Left lung (tissue), 10 donors: ENCODE data around the gene UBASH3B. TPM values are rescaled to one million over a fixed set of nuclear protein-coding genes. Genes with fewer than 3 reads are reported as not detected.
A peak's percentile ranks its signal among the peaks of the same experiment; 100 is the strongest.

Experiments
- ATAC-seq: fragments of 200-7000 bp; cut with Tn5 transposase; one replicate; pipeline ENCODE4 v1.9.1; 2020; ENCODE audit warnings: moderate library complexity
- DNase-seq, 4 donors: peaks; one replicate each; pipeline ENCODE4 v3.0.0-alpha.2; 2013 to 2020
- H3K27ac ChIP-seq, 2 donors: fragments of 200-600 bp; sonication (generic) in 1 of 2; one replicate each; pipeline versions ENCODE4 v1.5.0 to v1.8.0; 2020 to 2021
- H3K27me3 ChIP-seq, 2 donors: fragments of 200-600 bp; sonication (generic) in 1 of 2; one replicate each; pipeline versions ENCODE4 v1.5.0 to v1.8.0; 2020 to 2021
- H3K36me3 ChIP-seq, 2 donors: fragments of 200-600 bp; sonication (generic) in 1 of 2; one replicate each; pipeline versions ENCODE4 v1.5.0 to v1.8.0; 2020 to 2021
- H3K4me1 ChIP-seq, 2 donors: fragments of 200-600 bp; one replicate each; pipeline ENCODE4 v1.8.0; 2021
- H3K4me3 ChIP-seq, 2 donors: fragments of 200-600 bp; sonication (generic) in 1 of 2; one replicate each; pipeline versions ENCODE4 v1.5.0 to v1.8.0; 2020 to 2021; ENCODE audit warnings: mild to moderate bottlenecking in 1 of 2
- H3K9me3 ChIP-seq, 2 donors: fragments of 200-600 bp; sonication (generic) in 1 of 2; one replicate each; pipeline versions ENCODE4 v1.5.0 to v1.8.0; 2020 to 2021
- CTCF ChIP-seq, 2 donors: fragments of 200-600 bp; sonication (generic) in 1 of 2; IDR thresholded peaks; one replicate each; pipeline versions ENCODE4 v1.5.0 to v1.8.0; 2021; ENCODE audit warnings: antibody characterized with exemption in 2 of 2
- intact Hi-C, 2 donors: fragments of 100-400 bp; cut with DNase I; formaldehyde crosslinking; loops; one replicate each; pipeline versions ENCODE4 v1.11.2 to v1.14.2; 2022
- polyA plus RNA-seq, 6 donors: library from polyadenylated mRNA; unstranded; fragments of 120-200 nt; gene quantifications; one replicate each; pipeline ENCODE4 v1.2.1, GENCODE V29; 2013; ENCODE audit not compliant: insufficient read length in 6 of 6
- total RNA-seq, 2 donors: library from RNA; stranded (reverse); fragmentation: NEBNext Ultra II Directional; extraction: Animal tissue kit (Norgen Biotek cat#: 25700); gene quantifications; one replicate each; pipeline ENCODE4 v1.2.1, GENCODE V29; 2021
- donor health status: DM: no; HTN: yes; CAD: no.
- donor health status: DM: no; HTN: no; CAD: no.

Gene UBASH3B
- total and polyA plus RNA-seq, 8 donors: 4.0 to 38.6 (median 5.7) TPM

- H3K4me3 ChIP-seq: no peak overlapping the region
- no peak overlapping the region for H3K27ac ChIP-seq
- ATAC-seq (no peak), DNase-seq (no peak)
- no peaks in the 10 kb centered on the region for H3K27me3 ChIP-seq
- no peaks in the 10 kb centered on the region for H3K9me3 ChIP-seq
- peaks cover 8 to 43% of the 10 kb centered on the region in 2 donors for H3K4me1 ChIP-seq
- no peaks in the 10 kb centered on the region for H3K36me3 ChIP-seq
- no peak for TF ChIP-seq CTCF (IDR thresholded peaks at IDR 0.05)
- intact Hi-C loops: no loop called here
These were observed 64.8 kb downstream of the UBASH3B start for GRCh38 chr11:122720107-122720881.

GRCh38 chr11:122721201-122721963, 65.9 kb downstream of the UBASH3B start:
- H3K36me3 ChIP-seq: no peaks in the 10 kb centered on the region
- peaks cover 8 to 35% of the 10 kb centered on the region in 2 donors for H3K4me1 ChIP-seq
- ATAC-seq (peak; percentile 13), DNase-seq (no peak)
- H3K4me3 ChIP-seq: no peak overlapping the region
- no peak overlapping the region for H3K27ac ChIP-seq
- no peaks in the 10 kb centered on the region for H3K9me3 ChIP-seq
- no peaks in the 10 kb centered on the region for H3K27me3 ChIP-seq
- TF ChIP-seq CTCF (IDR thresholded peaks at IDR 0.05): no peak
- intact Hi-C loops: no loop called here

- no peak for DNase-seq
- no peaks in the 10 kb centered on the region for H3K27me3 ChIP-seq
- intact Hi-C loops: no loop called here
- H3K4me1 ChIP-seq: peaks cover 8 to 35% of the 10 kb centered on the region in 2 donors
- ATAC-seq: peak; percentile 26
- H3K36me3 ChIP-seq: no peaks in the 10 kb centered on the region
- no peak overlapping the region for H3K27ac ChIP-seq
- TF ChIP-seq CTCF (IDR thresholded peaks at IDR 0.05): no peak
- H3K9me3 ChIP-seq: no peaks in the 10 kb centered on the region
- no peak overlapping the region for H3K4me3 ChIP-seq
These were observed 66.4 kb downstream of the UBASH3B start for GRCh38 chr11:122721964-122722266.

- DNase-seq: no peak
- Histone ChIP-seq H3K27ac (no peak overlapping the region), H3K36me3 (no peaks in the 10 kb centered on the region), H3K27me3 (no peaks in the 10 kb centered on the region), H3K9me3 (no peaks in the 10 kb centered on the region), H3K4me3 (no peak overlapping the region), H3K4me1 (peaks cover 8 to 34% of the 10 kb centered on the region in 2 donors)
- ATAC-seq: no peak
- intact Hi-C loops: no loop called here
- TF ChIP-seq CTCF (IDR thresholded peaks at IDR 0.05): no peak
These were observed 67.6 kb downstream of the UBASH3B start for GRCh38 chr11:122723106-122723505.

- H3K4me1 ChIP-seq: peaks cover 8 to 30% of the 10 kb centered on the region in 2 donors
- intact Hi-C loops: no loop called here
- DNase-seq: no peak
- no peak for TF ChIP-seq CTCF (IDR thresholded peaks at IDR 0.05)
- no peaks in the 10 kb centered on the region for H3K36me3 ChIP-seq
- H3K9me3 ChIP-seq: no peaks in the 10 kb centered on the region
- ATAC-seq: no peak
- no peak overlapping the region for H3K27ac ChIP-seq
- H3K4me3 ChIP-seq: no peak overlapping the region
- no peaks in the 10 kb centered on the region for H3K27me3 ChIP-seq
These were observed 68.1 kb downstream of the UBASH3B start for GRCh38 chr11:122723576-122723975.
